ENCODE data around the gene MPZ.

DNA sequence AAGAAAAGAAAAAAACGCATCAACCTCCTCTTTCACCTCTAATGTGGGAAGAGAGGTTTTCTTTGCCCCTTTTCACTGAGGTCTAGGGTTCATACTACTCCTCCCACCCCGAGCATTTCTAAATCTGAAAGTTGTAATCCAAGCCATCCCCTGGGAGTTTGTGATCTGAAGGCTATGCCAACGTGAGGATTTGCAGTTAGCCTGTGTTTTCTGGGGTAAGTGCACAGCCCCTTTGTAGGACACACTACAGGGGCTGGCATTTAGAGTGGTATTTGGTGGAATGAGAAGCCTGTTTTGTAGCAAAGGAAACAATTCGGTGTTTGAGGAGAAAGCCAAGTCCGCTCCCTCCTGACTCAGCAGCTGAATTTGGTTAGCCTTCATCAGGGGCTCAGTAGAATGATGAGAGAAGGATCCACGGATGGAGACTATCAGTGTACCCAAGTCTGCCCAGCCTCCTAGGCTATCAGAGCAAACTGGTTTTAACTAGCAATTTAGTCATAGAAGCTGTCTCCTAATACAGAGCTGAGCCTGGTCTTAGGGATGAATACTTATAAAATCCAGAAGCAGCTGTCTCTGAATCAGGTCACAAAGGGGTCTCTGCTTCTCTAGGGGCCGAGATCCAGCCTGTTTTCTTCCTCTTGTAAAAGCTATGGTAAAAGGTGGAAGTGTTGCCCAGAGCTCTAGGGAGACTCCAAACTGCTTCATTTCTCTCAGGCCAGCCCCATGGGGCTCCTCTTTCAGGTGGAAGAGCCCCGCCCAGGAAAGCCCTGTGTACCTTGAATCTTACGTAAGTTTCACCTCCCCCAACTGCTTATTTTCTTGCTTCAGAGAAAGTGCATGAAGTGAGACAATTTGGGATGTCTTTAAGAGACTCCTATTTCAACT is 49.1 kb downstream of the MPZ start:
- no peak for TF ChIP-seq POLR2AphosphoS5 (IDR thresholded peaks at IDR 0.05; ENCODE audit: low read depth, low read length)
- TF ChIP-seq POLR2A (IDR thresholded peaks at IDR 0.05; ENCODE audit: low read depth, low read length): no peak
- no peak for TF ChIP-seq TAF1 (IDR thresholded peaks at IDR 0.05; ENCODE audit: borderline replicate concordance, low read depth, low read length)

Measured in GM12892 (cell line).